ENCODE data around the gene GNL3.
A peak's percentile ranks its signal among the peaks of the same experiment; 100 is the strongest.
"Not testable (repeated sequence)": the region's sequence is repeated elsewhere in the genome, so short reads cannot be mapped to it uniquely, and the experiment has no call there.

GNL3 gene, protein sequence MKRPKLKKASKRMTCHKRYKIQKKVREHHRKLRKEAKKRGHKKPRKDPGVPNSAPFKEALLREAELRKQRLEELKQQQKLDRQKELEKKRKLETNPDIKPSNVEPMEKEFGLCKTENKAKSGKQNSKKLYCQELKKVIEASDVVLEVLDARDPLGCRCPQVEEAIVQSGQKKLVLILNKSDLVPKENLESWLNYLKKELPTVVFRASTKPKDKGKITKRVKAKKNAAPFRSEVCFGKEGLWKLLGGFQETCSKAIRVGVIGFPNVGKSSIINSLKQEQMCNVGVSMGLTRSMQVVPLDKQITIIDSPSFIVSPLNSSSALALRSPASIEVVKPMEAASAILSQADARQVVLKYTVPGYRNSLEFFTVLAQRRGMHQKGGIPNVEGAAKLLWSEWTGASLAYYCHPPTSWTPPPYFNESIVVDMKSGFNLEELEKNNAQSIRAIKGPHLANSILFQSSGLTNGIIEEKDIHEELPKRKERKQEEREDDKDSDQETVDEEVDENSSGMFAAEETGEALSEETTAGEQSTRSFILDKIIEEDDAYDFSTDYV

GRCh38 chr3:52685709-52686691, at the start of gene GNL3, which contains the start of gene PBRM1:
GNL3 (plus strand) TSS chr3:52686032; CDS start chr3:52686093, 61 bp downstream.
PBRM1 (minus strand) TSS chr3:52685913.
- peak; percentile 78 for DNase-seq

DNA sequence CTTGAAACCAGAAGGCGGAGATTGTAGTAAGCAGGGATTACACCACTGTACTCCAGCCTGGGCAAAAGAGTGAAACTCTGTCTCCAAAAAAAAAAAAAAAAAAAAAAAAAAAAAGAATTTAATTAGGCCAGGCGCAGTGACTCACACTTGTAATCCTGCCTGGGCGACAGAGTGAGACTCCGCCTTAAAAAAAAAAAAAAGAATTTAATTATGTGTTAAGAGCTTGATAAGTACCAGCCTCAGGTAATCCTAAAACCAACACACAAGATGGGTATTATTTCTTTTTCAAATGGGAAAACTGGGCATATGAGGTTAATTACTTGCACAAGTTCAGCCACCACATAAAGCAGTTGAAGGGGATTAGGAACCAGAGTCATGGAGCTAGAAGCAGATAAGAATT, 49.2 kb upstream of the GNL3 start:
- DNase-seq = no peak

DNA sequence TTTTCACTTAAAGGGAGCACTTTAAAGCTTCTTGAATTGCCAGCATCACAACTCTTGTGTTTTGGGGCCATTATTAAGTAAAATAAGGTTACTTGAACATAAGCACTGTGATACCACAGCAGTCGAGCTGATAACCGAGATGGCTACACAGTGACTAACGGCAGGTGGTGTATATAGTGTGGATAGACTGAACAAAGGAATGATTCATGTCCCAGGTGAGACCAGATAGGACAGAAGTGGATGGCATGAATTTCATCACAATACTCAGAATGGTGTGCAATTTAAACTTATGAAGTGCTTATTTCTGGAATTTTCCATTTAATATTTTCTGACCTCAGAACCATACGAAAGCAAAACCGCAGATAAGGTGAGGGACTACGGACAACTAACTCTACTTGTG, 40.3 kb upstream of the GNL3 start:
- DNase-seq = no peak

DNA sequence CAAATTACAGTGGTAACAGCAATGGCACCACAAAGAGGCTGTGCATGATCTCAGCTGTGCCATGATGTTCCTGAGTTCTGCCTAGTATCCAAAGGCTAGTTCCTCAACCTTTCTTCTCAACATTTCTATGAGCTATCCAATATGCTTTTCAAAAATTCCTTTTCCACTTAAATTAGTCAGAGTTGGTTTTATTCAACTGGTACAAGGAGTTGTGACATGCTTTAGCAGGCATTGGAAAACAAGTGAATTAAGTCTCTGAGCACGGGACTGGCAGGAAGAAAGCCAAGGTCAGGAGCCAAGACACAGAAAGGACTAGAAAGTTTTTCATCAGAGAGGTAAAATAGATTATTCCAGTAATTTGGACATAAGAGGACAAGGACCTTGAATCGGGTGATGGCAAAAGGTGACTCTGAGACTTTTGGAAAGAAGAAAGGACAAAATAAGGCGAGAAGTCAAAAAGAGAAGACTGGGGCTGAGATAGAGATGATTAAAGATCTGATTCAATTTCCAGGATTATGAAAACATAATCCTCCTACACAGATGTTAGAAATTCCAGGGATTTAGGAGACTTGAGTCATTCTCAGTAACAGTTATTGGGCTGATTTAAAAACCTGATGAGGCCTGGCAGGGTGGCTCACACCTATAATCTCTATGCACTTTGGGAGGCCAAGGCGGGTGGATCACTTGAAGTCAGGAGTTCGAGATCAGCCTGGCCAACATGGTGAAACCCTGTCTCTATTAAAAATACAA, 36.2 kb upstream of the GNL3 start:
- DNase-seq = no peak

- no peak for DNase-seq
Observed at GRCh38 chr3:52650439-52650838, 35.4 kb upstream of the GNL3 start.

DNA sequence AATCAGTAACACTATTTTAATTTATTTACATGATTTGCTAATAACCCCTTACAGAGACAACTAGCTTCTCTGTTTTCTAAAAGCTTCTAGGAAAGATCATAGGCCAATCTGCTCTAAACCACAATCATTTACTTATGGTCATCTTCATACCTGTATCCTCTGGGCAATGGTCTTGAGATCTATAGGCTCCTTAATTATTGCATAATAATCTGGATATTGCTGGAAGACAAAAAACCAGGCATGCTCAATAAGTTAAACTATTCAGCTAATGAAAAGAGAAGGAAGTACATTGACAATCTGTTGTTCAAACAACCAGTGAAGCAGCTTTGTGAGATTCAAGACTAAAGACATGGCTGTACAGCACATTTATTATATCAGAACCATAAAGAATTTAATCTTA, 34.2 kb upstream of the GNL3 start:
- no peak for DNase-seq

DNA sequence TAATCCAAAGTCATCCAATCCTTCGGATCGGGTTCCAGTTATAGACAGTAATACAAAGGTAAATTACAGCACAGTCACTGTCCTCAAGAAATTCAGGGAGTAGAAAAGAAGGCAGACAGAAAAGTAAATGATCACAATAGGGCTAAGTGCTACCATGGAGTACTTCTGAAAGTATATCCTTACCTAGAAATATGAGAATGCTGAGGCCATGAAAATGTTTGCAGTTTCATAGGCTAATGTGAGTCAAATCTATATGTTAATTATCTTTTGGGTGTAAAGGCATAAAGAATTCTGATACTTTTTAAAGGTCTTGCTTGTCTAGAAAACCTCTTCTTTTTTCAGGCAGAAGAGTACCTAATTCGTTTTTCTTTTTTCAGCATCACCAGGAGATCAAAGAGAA, 29.9 kb upstream of the GNL3 start:
- no peak for DNase-seq

DNA sequence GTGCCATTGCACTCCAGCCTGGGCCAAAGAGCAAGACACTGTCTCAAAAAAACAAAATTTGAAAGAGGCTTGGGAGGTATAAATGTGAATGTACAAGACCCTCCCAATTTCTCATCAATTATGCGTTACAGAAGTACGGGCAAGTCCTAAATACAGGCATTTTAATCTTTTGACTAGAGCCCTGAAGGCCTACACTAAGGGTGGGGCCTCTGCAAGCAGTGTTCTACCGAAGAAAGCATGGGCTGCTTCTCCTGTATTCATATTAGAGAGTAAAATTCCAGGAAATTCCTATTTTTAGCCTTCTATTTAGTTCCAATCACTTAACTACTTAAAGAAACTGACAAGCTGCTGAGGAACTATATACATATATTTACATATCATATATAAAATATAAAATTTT, 25.8 kb upstream of the GNL3 start:
- DNase-seq = no peak

DNA sequence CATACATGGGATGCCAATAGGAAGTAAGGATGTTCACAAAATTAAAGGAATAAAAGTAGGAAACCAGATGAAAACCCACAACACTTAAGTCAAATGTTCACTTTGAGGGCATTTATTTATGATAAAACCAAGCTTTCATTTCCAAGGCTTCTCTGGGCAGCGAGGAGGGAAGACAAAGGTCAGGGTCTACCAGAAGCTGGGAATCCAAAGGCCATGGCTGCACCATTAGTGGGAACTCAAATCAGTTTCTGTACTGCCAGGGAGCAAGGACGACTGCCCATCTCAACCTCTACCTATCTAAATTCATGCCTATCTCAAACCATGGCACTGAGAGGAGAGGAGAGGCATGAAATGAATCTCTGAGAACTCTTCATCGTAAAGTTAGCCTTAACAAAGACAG, 22.7 kb upstream of the GNL3 start:
- DNase-seq = no peak

DNA sequence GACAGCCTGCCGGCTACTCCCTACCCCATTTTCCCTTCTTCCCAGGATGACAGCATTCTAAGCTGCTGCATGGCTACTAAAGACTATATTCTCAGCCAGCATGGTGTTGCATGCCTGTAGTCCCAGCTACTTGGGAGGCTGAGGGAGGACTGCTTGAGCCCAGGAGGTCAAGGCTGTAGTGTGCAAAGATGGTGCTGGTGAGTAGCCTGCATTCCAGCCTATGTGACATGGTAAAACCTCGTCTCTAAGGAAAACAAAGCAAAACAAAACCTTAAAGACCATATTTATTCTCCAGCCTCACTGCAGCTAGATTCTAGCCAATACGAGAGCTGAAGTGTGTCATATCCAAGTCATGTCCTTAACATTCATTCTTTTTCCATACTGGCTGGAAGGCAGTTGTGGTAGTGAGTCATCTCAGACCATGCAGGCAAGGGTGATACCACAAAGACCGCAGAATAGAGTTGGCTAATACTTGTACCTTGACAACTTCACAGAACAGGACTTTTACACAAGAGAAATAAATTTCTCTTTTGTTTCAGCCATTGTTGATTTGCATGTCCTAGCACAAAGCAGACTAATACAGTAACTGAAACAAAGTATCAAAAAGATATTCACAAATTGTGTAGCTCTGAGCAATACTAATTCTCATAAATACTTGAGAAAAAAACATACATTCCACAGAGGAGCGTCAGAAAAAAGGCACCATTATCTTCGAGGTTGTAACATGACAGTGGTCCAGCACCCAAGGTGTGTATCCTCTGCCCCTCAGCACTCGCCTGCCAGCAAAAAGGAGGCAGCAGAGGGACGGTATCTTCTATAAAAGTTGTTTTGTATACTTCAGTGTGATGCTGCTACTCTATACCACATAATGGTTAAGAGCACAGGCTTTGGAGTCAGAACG, 15.0 kb upstream of the GNL3 start:
- DNase-seq = no peak

DNA sequence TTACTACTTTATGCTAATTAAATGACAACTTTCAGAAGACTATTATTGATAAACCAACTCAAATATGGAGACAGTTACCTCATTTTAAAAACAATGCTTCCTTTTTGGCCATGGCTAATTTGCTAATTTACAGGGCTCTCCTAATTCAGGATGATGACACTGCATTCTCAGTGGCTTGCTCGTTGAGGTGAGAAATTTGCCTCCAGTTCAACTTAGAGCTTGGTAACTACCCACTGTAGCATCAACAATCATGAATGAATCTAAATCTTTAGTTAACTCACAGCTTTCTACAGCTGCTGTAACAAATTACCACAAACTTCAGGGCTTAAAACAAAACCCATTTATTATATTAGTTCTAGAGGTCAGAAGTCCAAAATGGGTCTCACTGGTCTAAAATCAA, 14.2 kb upstream of the GNL3 start:
- DNase-seq = no peak

- not testable (repeated sequence) for DNase-seq
Observed at GRCh38 chr3:52676201-52676600, 9.6 kb upstream of the GNL3 start.

GRCh38 chr3:52678265-52679198, 7.3 kb upstream of the GNL3 start:
- DNase-seq = no peak

DNA sequence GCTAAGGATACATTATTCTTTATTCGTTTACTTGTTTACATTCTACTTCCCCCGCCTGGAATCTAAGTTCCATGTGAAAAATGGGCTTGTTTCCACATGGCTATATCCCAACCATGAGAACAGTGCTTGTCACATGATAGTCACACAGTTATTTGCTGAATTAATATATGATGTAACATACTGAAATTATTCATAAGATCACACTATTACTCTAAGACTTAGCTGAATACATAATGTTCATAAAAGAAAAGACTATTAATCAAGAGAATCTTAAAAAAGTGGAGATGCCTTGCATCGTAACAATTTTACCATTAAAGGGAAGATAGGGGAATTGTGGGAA, 6.7 kb upstream of the GNL3 start:
- no peak for DNase-seq

DNA sequence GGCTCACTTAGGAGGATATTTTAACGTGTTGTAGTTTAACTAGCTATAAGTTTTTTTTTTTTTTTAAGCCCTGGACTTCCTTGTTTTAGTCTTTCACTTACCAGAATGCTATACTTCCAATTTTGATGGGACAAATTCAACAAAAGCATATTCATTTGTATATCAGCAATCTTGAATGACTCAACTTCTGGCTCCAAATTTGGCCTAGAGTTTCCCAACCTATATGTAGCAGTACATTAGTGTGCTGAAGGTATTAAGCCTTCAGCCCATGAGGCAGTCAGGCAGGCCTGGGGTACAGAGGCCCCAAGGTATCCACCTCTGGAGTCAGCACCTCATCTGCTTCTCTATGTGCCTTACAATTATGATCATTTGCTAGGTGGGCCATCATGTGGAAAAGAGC, 6.0 kb upstream of the GNL3 start:
- DNase-seq = no peak

- no peak for DNase-seq
Observed at GRCh38 chr3:52681596-52681995, 4.2 kb upstream of the GNL3 start.

DNA sequence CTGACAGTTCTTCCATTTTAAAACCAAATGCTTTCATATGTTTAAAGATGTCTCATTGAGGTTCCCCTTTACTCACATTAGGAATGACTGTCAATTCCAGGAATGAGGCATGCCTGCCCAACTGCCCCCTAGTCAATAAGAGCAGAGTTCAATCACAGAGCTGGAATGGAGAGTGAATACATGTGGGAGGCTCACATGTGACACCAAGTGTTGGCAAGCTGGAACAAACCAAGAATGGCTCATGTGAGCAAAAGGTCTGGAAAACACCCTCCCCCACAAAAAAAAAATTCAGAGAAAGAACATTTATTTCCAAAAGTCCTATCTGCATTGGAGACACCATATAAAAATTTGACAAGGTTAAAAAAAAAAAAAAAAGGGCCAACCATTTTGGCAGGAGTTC, 3.8 kb upstream of the GNL3 start:
- DNase-seq = no peak

- DNase-seq = no peak
Observed at GRCh38 chr3:52683611-52684010, 2.2 kb upstream of the GNL3 start.

DNA sequence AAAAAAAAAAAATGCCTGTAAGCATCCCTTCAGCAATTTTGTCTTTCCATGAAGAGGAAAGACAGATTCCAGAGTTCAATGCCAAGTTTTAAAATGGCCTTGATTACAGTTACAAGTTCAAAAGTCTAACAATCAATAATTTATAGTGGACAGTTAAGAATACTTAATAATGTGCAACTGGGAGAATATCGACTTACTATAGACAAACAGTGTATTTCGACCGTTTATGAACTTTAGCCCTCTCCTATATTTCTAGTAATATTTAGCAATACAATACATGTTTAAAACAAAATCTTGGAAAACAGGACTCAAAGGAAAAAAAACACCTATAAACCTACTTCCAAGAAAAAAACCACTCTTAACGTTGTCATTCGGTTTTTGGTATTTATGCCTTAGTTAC, 1.6 kb upstream of the GNL3 start:
- no peak for DNase-seq

GRCh38 chr3:52685285-52685708, 535 bp upstream of the GNL3 start:
- peak; percentile 78 for DNase-seq

- DNase-seq = no peak
Observed at GRCh38 chr3:52688266-52688665, 2.4 kb downstream of the GNL3 start.

Data from SHP77 treated with DMSO at 0.1 percent for 48 hours (cell line).